Measurements from ENCODE around the gene NAV3.

DNA sequence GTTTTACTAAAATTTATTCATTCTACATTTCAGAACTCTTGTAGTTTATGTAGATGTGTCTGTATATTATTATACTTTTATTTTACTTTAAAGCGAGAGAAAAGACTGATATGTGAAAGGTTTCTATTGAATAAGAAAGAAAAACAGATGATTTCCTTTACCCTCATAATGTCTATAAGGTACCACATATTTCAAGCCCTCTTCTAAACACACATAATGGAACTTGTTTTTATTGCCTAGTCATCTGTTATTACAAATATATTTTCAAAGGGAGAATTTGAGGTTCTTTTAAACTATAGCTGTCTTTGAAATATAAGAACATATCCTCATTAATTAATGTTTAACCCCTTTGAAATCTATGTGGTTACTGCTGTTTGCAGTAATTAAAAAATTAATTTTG is 34.5 kb downstream of the NAV3 start:
- no peak for TF ChIP-seq POLR2AphosphoS5 (IDR thresholded peaks at IDR 0.05)
- no peak for TF ChIP-seq CTCF (IDR thresholded peaks at IDR 0.05)
- no peak for TF ChIP-seq POLR2A (IDR thresholded peaks at IDR 0.05)

Data from prostate gland (tissue), 2 donors.